Gastrocnemius medialis (tissue), 4 donors: ENCODE results near the gene ANTXR1. TPM values are rescaled to one million over a fixed set of nuclear protein-coding genes. Genes with fewer than 3 reads are reported as not detected.
A peak's percentile ranks its signal among the peaks of the same experiment; 100 is the strongest.

Source experiments
- ATAC-seq, 2 donors: fragments of 150-250 bp; one replicate each; pipeline ENCODE4 v1.9.1; 2016
- DNase-seq, 2 donors: peaks; one replicate each; pipeline ENCODE4 v3.0.0-alpha.2; 2019
- H3K27ac ChIP-seq, 4 donors: fragments of 200-600 bp; sonication (generic); 1 replicate in 1 of 4; 2 replicates in 3 of 4; pipeline ENCODE4 v1.5.1; 2016 to 2018; ENCODE audit warnings: mild to moderate bottlenecking in 2 of 4, moderate library complexity in 1 of 4
- H3K27me3 ChIP-seq, 3 donors: fragments of 200-600 bp; sonication (generic) in 2 of 3; 1 replicate in 1 of 3; 2 replicates in 2 of 3; pipeline versions ENCODE4 v1.5.1 to v1.6.0; 2016 to 2019; ENCODE audit warnings: mild to moderate bottlenecking in 1 of 3, moderate library complexity in 1 of 3
- H3K36me3 ChIP-seq, 2 donors: fragments of 200-600 bp; sonication (generic) in 1 of 2; one replicate each; pipeline ENCODE4 v1.5.1; 2017 to 2018
- H3K4me1 ChIP-seq, 2 donors: fragments of 200-600 bp; sonication (generic) in 1 of 2; one replicate each; pipeline ENCODE4 v1.5.1; 2016 to 2017; ENCODE audit warnings: mild to moderate bottlenecking in 2 of 2
- H3K4me3 ChIP-seq, 4 donors: fragments of 200-600 bp; sonication (generic) in 3 of 4; 1 replicate in 1 of 4; 2 replicates in 3 of 4; pipeline ENCODE4 v1.5.1; 2016 to 2019; ENCODE audit warnings: mild to moderate bottlenecking in 2 of 4
- H3K9me3 ChIP-seq, 3 donors: fragments of 200-600 bp; sonication (generic) in 2 of 3; 1 replicate in 1 of 3; 2 replicates in 2 of 3; pipeline ENCODE4 v1.5.1; 2016 to 2019
- CTCF ChIP-seq, 5 experiments: fragments of 450-650 bp in 3 of 5; fragments of 200-600 bp in 2 of 5; sonication (generic) in 2 of 5; IDR thresholded peaks in 4 of 5; conservative IDR thresholded peaks in 1 of 5; 1 replicate in 4 of 5; 2 replicates in 1 of 5; pipeline ENCODE4 v1.5.1; 2016 to 2019; ENCODE audit warnings: antibody characterized with exemption in 5 of 5, mild to moderate bottlenecking in 3 of 5, moderate library complexity in 3 of 5
- POLR2A ChIP-seq, 2 donors: fragments of 450-650 bp; IDR thresholded peaks; one replicate each; pipeline ENCODE4 v1.6.1; 2017; ENCODE audit warnings: antibody characterized with exemption in 2 of 2, mild to moderate bottlenecking in 2 of 2, moderate library complexity in 2 of 2
- in situ Hi-C, 4 donors: fragments of 200-750 bp; cut with MboI; loops; one replicate each; pipeline versions ENCODE4 v1.15.0 to v1.8.0; 2017; ENCODE audit warnings: low sequenced_read_pairs in 4 of 4
- intact Hi-C: fragments of 100-400 bp; cut with DNase I; formaldehyde crosslinking; loops from one replicate; pipeline ENCODE4 v1.15.1; 2023; ENCODE audit warnings: low total_unique reads
- total RNA-seq, 4 donors: library from RNA; depleted of rRNA; stranded (reverse); fragments of >200 nt; gene quantifications; one replicate each; pipeline versions ENCODE4 v1.1.0 to v1.2.3, GENCODE V29; 2016

Gene ANTXR1
- total RNA-seq, 4 donors from 2014 or later, result 8.0 to 13.6 (median 9.7) TPM

- in situ Hi-C loops, result no loop called here
These were observed 5.4 kb upstream of the ANTXR1 start for GRCh38 chr2:69007603-69008002.

GRCh38 chr2:69010437-69011194 lies 2.4 kb upstream of the ANTXR1 start:
- Histone ChIP-seq H3K27me3 (peaks cover 6 to 15% (median 14%) of the 10 kb centered on the region in 3 donors), H3K4me3 (no peak overlapping the region), H3K9me3 (no peaks in the 10 kb centered on the region), H3K36me3 (no peaks in the 10 kb centered on the region), H3K27ac (no peak overlapping the region), H3K4me1 (peaks cover 9 to 17% of the 10 kb centered on the region in 2 donors)
- in situ Hi-C loops (loop anchor here in 3 of 4 donors (5.0 to 10.0 kb wide), 3 partner anchors 294 to 304 kb away; no protein-coding TSS in a partner anchor), intact Hi-C loops (loop anchor here (5.0 kb wide), 1 partner anchor 167 kb away; no protein-coding TSS in a partner anchor)
- no peak for TF ChIP-seq CTCF (IDR thresholded peaks at IDR 0.05 in 4 of 5, conservative IDR thresholded peaks at IDR 0.05 in 1 of 5)
- TF ChIP-seq POLR2A (IDR thresholded peaks at IDR 0.05), result no peak
- no peak for ATAC-seq
- DNase-seq, result no peak

More at GRCh38 chr2:69007603-69008002, 5.4 kb upstream of the ANTXR1 start:
- ATAC-seq (no peak), DNase-seq (no peak)
- TF ChIP-seq POLR2A (IDR thresholded peaks at IDR 0.05), result no peak
- TF ChIP-seq CTCF (IDR thresholded peaks at IDR 0.05 in 4 of 5, conservative IDR thresholded peaks at IDR 0.05 in 1 of 5), result no peak
- Histone ChIP-seq H3K9me3 (no peaks in the 10 kb centered on the region), H3K27me3 (no peaks in the 10 kb centered on the region), H3K36me3 (no peaks in the 10 kb centered on the region), H3K4me3 (no peak overlapping the region), H3K4me1 (no peaks in the 10 kb centered on the region), H3K27ac (no peak overlapping the region)
- intact Hi-C loops, result no loop called here

GRCh38 chr2:69011611-69012157 lies 1.3 kb upstream of the ANTXR1 start:
- intact Hi-C loops, result loop anchor here (5.0 kb wide), 1 partner anchor 166 kb away; no protein-coding TSS in a partner anchor
- DNase-seq (no peak), ATAC-seq (no peak)
- Histone ChIP-seq H3K27me3 (peaks cover 6 to 24% (median 22%) of the 10 kb centered on the region in 3 donors), H3K27ac (no peak overlapping the region), H3K4me1 (peaks cover 10 to 22% of the 10 kb centered on the region in 2 donors), H3K9me3 (no peaks in the 10 kb centered on the region), H3K4me3 (no peak overlapping the region), H3K36me3 (no peaks in the 10 kb centered on the region)
- TF ChIP-seq CTCF (IDR thresholded peaks at IDR 0.05 in 4 of 5, conservative IDR thresholded peaks at IDR 0.05 in 1 of 5) (no peak), POLR2A (IDR thresholded peaks at IDR 0.05) (no peak)
- in situ Hi-C loops, result loop anchor here in 3 of 4 donors (5.0 to 10.0 kb wide), 3 partner anchors 293 to 303 kb away; no protein-coding TSS in a partner anchor

- DNase-seq (peak; percentile 19 to 28), ATAC-seq (peak; percentile 67 to 81)
- Histone ChIP-seq H3K9me3 (no peaks in the 10 kb centered on the region), H3K27ac (peak overlapping the region; percentile 42 to 72 (median 57)), H3K27me3 (peaks cover 6 to 25% (median 22%) of the 10 kb centered on the region in 3 donors), H3K36me3 (no peaks in the 10 kb centered on the region), H3K4me3 (peak overlapping the region; percentile 67 to 80 (median 74)), H3K4me1 (peaks cover 18 to 26% of the 10 kb centered on the region in 2 donors)
- TF ChIP-seq CTCF (IDR thresholded peaks at IDR 0.05 in 4 of 5, conservative IDR thresholded peaks at IDR 0.05 in 1 of 5) (peak; percentile 47 to 76 (median 74)), POLR2A (IDR thresholded peaks at IDR 0.05) (no peak)
- intact Hi-C loops (loop anchor here (1.0 to 5.0 kb wide), 2 partner anchors 165 to 295 kb away; no protein-coding TSS in a partner anchor), in situ Hi-C loops (loop anchor here in 3 of 4 donors (5.0 to 10.0 kb wide), 3 partner anchors 292 to 302 kb away; no protein-coding TSS in a partner anchor)
These were observed 453 bp upstream of the ANTXR1 start for GRCh38 chr2:69012310-69013141.
